Measurements from ENCODE around the gene SRR. TPM values are rescaled to one million over a fixed set of nuclear protein-coding genes. Genes with fewer than 3 reads are reported as not detected.

Gene SRR
- total RNA-seq, 1 experiment from 2014 or later: 11.8 TPM

GRCh38 chr17:2292100-2292499 is 11.7 kb upstream of the SRR start:
- intact Hi-C loops (cut with micrococcal nuclease; ENCODE audit: unreplicated experiment) (no loop called here), in situ Hi-C loops (cut with HindIII; ENCODE audit: low pct_unique_long_range_greater_than_20kb, low sequenced_read_pairs) (no loop called here)
- CTCF ChIA-PET: interaction anchor here (0.9 kb wide), 1 partner anchor 301 kb away, joined by 3 read pairs; no protein-coding TSS in a partner anchor
- ATAC-seq (no peak), DNase-seq (ENCODE audit: low read depth, low spot score) (no peak)
- TF ChIP-seq TCF7L2 (IDR thresholded peaks at IDR 0.05; ENCODE audit: low read depth, low read length) (no peak), POLR2AphosphoS5 (IDR thresholded peaks at IDR 0.05; ENCODE audit: low read depth, low read length) (no peak), SIN3A (IDR thresholded peaks at IDR 0.05; ENCODE audit: borderline replicate concordance, insufficient read depth, low read depth, low read length) (no peak), REST (IDR thresholded peaks at IDR 0.05; ENCODE audit: insufficient read depth in 1 of 2, low read depth in 2 of 2, low read length in 1 of 2) (no peak), CTCF (IDR thresholded peaks at IDR 0.05) (no peak)
- no TSS peak for BruUV-seq (replicated peaks)
- Histone ChIP-seq H3K36me3 (ENCODE audit: control insufficient read depth, insufficient read depth, low read length) (peaks cover 2% of the 10 kb centered on the region), H3K27me3 (ENCODE audit: control insufficient read depth, insufficient read depth, low read length) (no peaks in the 10 kb centered on the region), H3K4me1 (ENCODE audit: control insufficient read depth, insufficient read depth, low read length) (no peaks in the 10 kb centered on the region), H3K27ac (ENCODE audit: low read length) (no peak overlapping the region), H3K9me3 (ENCODE audit: control insufficient read depth, insufficient read depth, low read depth, low read length) (no peaks in the 10 kb centered on the region), H3K4me3 (ENCODE audit: low read depth in 2 of 2, low read length in 2 of 2) (no peak overlapping the region)
- POLR2A ChIA-PET: no interaction called here

GRCh38 chr17:2295575-2295974 is 8.2 kb upstream of the SRR start:
- no peaks in the 10 kb centered on the region for H3K4me1 ChIP-seq (ENCODE audit: control insufficient read depth, insufficient read depth, low read length)
- no peaks in the 10 kb centered on the region for H3K9me3 ChIP-seq (ENCODE audit: control insufficient read depth, insufficient read depth, low read depth, low read length)
- peaks cover 2% of the 10 kb centered on the region for H3K36me3 ChIP-seq (ENCODE audit: control insufficient read depth, insufficient read depth, low read length)
- intact Hi-C loops (cut with micrococcal nuclease; ENCODE audit: unreplicated experiment) (no loop called here), in situ Hi-C loops (cut with HindIII; ENCODE audit: low pct_unique_long_range_greater_than_20kb, low sequenced_read_pairs) (no loop called here)
- ChIA-PET CTCF (interaction anchor here (0.6 kb wide), 1 partner anchor 45 kb away, joined by 3 read pairs; no protein-coding TSS in a partner anchor), POLR2A (no interaction called here)
- no peak overlapping the region for H3K4me3 ChIP-seq (ENCODE audit: low read depth in 2 of 2, low read length in 2 of 2)
- H3K27ac ChIP-seq (ENCODE audit: low read length): no peak overlapping the region
- no peaks in the 10 kb centered on the region for H3K27me3 ChIP-seq (ENCODE audit: control insufficient read depth, insufficient read depth, low read length)
- DNase-seq (ENCODE audit: low read depth, low spot score) (no peak), ATAC-seq (no peak)
- TF ChIP-seq CTCF (IDR thresholded peaks at IDR 0.05) (no peak), REST (IDR thresholded peaks at IDR 0.05; ENCODE audit: insufficient read depth in 1 of 2, low read depth in 2 of 2, low read length in 1 of 2) (no peak), POLR2AphosphoS5 (IDR thresholded peaks at IDR 0.05; ENCODE audit: low read depth, low read length) (no peak), TCF7L2 (IDR thresholded peaks at IDR 0.05; ENCODE audit: low read depth, low read length) (no peak), SIN3A (IDR thresholded peaks at IDR 0.05; ENCODE audit: borderline replicate concordance, insufficient read depth, low read depth, low read length) (no peak)
- BruUV-seq (replicated peaks): no TSS peak
